A673 (cell line): ENCODE measurements around the gene VPS51.

Experiments
- EZH2 ChIP-seq: fragments of 200-600 bp; sonication (generic); IDR thresholded peaks from 2 replicates; pipeline ENCODE4 v1.6.1; 2017; ENCODE audit warnings: borderline replicate concordance, low read depth, mild to moderate bottlenecking, mixed read lengths, antibody characterized with exemption, low read length; ENCODE audit not compliant: poor library complexity, severe bottlenecking
- TF ChIP-seq, protein P1 (sequence below): fragments of 300-800, 200-600 bp; sonication (generic); conservative IDR thresholded peaks from 2 replicates; pipeline ENCODE4 v1.5.1; 2017; ENCODE audit warnings: low read depth, mild to moderate bottlenecking, antibody characterized with exemption, low read length, moderate library complexity, mixed read lengths

DNA sequence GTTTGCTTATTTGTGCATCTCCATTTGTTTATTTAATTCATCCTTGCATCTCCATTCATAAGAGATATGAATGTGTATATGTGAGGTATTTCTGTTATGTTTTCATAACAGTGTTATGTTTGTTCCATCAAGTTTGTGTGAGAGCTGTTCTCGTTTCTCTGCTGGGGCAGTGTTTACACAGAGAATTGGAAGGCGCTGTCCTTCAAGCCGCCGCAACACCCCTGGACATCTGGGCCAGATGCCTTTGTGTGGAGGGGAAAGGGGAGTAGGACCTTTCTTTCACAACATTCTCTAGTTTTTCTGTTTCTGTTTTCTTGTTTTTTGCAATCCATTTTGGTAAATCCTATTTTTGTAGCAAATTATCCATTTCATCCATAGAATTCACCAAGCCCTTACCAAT, 8.6 kb downstream of the VPS51 start:
- TF ChIP-seq EZH2: no peak
- TF ChIP-seq, protein P1, sequence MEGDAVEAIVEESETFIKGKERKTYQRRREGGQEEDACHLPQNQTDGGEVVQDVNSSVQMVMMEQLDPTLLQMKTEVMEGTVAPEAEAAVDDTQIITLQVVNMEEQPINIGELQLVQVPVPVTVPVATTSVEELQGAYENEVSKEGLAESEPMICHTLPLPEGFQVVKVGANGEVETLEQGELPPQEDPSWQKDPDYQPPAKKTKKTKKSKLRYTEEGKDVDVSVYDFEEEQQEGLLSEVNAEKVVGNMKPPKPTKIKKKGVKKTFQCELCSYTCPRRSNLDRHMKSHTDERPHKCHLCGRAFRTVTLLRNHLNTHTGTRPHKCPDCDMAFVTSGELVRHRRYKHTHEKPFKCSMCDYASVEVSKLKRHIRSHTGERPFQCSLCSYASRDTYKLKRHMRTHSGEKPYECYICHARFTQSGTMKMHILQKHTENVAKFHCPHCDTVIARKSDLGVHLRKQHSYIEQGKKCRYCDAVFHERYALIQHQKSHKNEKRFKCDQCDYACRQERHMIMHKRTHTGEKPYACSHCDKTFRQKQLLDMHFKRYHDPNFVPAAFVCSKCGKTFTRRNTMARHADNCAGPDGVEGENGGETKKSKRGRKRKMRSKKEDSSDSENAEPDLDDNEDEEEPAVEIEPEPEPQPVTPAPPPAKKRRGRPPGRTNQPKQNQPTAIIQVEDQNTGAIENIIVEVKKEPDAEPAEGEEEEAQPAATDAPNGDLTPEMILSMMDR: no peak
